ENCODE results near the gene AFF3.
A peak's percentile ranks its signal among the peaks of the same experiment; 100 is the strongest.

The AFF3 gene

DNA sequence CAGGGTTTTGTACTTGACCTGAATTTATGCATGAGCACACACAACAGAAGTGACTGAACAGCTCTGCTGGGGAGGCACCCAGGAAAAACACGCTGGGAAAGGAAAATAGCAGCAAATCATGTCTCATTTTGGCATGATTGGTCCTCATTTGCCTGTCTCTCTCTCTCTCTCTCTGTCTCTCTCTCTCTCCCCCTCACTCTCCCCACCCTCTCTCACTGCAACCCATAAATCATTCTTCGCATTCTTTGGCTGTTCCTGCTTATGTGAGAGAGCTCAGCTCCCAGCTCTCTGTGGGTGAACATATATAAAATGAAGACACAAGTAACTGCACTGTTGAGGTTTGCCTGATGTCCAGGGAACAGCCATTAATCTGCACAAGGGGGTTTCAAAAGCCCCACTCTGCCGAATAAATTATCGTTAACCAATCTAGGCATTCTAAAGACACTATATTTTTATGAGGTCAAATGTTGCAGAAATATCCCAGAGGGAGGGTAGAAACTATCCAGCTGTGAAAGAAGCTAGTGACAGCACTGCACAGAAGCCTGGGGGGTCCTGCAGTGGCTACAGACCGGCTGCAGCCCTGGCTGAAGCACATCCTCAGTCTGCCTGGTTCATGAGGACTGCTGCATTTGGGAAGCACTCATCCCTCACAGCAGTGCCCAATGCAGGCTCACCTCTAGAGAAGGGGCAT is 260.3 kb downstream of the AFF3 start:
- Histone ChIP-seq H3K27ac (ENCODE audit: insufficient read depth, low read depth, low read length, poor library complexity, severe bottlenecking) (peak overlapping the region; percentile 60), H3K9me3 (ENCODE audit: control insufficient read depth, low read length) (no peaks in the 10 kb centered on the region), H3K4me3 (ENCODE audit: insufficient read depth, low read depth, low read length) (no peak overlapping the region), H3K36me3 (ENCODE audit: control insufficient read depth, insufficient read depth, low read length) (no peaks in the 10 kb centered on the region), H3K4me1 (ENCODE audit: control insufficient read depth, insufficient read depth, low read length) (peaks cover 11% of the 10 kb centered on the region), H3K27me3 (ENCODE audit: control insufficient read depth, insufficient read depth, low read length, poor library complexity, severe bottlenecking) (no peaks in the 10 kb centered on the region)
- 53 to 72% methylated on average over 4 to 5 of the region's 5 CpGs for WGBS, 2 experiments

DNA sequence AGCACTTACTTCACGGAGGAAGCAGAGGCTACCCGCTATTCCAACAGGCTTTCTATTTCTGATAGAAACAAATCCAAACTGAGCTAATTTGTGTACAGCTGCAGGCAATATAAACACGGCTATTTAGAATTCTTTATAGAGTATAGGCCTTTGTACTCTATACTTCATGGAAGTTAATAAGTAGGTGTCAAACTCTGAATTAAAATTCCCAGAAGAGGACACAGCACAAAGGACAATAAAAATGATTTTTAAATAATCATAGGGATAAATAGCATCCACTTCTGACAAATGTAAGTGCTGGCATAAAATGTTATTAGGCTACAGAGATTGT is 261.5 kb downstream of the AFF3 start:
- Histone ChIP-seq H3K27ac (ENCODE audit: insufficient read depth, low read depth, low read length, poor library complexity, severe bottlenecking) (no peak overlapping the region), H3K36me3 (ENCODE audit: control insufficient read depth, insufficient read depth, low read length) (no peaks in the 10 kb centered on the region), H3K4me1 (ENCODE audit: control insufficient read depth, insufficient read depth, low read length) (peaks cover 11% of the 10 kb centered on the region), H3K9me3 (ENCODE audit: control insufficient read depth, low read length) (no peaks in the 10 kb centered on the region), H3K4me3 (ENCODE audit: insufficient read depth, low read depth, low read length) (no peak overlapping the region), H3K27me3 (ENCODE audit: control insufficient read depth, insufficient read depth, low read length, poor library complexity, severe bottlenecking) (no peaks in the 10 kb centered on the region)
- 91 to 93% methylated on average over 2 to 3 of the region's 3 CpGs for WGBS, 2 experiments

DNA sequence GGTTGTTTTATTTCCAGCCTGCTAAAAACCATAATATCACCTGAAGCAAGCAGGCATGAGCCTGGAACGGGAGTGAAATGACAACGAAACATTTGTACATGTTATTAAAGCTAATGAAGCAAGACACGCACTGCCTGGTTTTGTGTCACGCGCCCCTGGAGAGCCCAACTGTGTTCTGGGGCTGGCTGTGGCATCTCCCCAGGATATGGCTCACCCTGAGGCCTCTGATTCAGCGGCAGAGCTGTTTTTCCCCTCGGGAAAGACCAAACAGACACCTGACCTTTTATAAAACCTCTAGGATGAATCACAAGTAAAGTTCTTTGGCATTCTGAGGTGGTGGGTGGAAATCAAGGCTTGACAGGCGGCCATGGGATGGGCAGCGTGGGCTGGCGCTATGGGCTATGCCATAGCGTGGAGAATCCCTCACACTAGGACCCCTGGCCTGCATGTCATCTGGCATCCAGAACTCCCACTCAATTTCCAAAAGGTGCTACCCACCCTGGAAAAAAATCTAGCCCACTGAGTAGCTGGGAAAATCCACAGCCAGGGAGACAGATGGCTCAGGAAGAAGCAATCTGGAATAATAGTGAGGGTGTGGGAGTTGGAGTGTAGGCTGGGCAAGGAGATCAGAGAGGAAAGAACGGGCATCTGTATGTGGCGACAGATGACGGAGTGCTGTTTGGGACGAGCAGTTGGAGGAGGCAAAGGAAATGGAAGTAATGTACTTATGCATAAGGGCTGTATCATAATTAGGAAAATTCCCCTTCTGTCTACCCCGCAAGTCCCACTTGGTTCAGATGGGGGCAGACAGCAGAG is 262.0 kb downstream of the AFF3 start:
- Histone ChIP-seq H3K9me3 (ENCODE audit: control insufficient read depth, low read length) (no peaks in the 10 kb centered on the region), H3K4me1 (ENCODE audit: control insufficient read depth, insufficient read depth, low read length) (peaks cover 14% of the 10 kb centered on the region), H3K27ac (ENCODE audit: insufficient read depth, low read depth, low read length, poor library complexity, severe bottlenecking) (no peak overlapping the region), H3K27me3 (ENCODE audit: control insufficient read depth, insufficient read depth, low read length, poor library complexity, severe bottlenecking) (no peaks in the 10 kb centered on the region), H3K36me3 (ENCODE audit: control insufficient read depth, insufficient read depth, low read length) (no peaks in the 10 kb centered on the region), H3K4me3 (ENCODE audit: insufficient read depth, low read depth, low read length) (no peak overlapping the region)
- 90 to 92% methylated on average over 16 of the region's 16 CpGs for WGBS, 2 experiments

DNA sequence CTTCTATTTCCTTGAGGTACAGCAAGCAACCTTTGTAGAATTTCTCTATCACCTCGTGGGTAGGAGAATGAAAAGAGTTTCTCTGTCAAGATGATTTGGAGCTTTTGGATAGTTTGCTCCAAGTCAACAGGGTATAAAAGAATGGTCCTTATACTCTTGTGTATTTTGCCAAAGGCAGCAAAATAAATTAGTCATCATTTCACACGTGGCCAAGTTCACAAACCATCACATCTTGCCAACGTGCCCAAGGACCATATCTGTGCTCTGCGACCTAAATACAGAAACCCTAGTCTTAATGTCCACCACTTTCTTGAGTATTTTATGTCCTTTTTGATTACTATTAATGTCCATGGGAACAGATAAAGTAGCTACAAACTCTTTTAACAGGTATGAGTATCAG is 262.9 kb downstream of the AFF3 start:
- Histone ChIP-seq H3K27ac (ENCODE audit: insufficient read depth, low read depth, low read length, poor library complexity, severe bottlenecking) (no peak overlapping the region), H3K36me3 (ENCODE audit: control insufficient read depth, insufficient read depth, low read length) (no peaks in the 10 kb centered on the region), H3K27me3 (ENCODE audit: control insufficient read depth, insufficient read depth, low read length, poor library complexity, severe bottlenecking) (no peaks in the 10 kb centered on the region), H3K4me3 (ENCODE audit: insufficient read depth, low read depth, low read length) (no peak overlapping the region), H3K9me3 (ENCODE audit: control insufficient read depth, low read length) (no peaks in the 10 kb centered on the region), H3K4me1 (ENCODE audit: control insufficient read depth, insufficient read depth, low read length) (peaks cover 15% of the 10 kb centered on the region)
- 74 to 75% methylated on average over 4 of the region's 4 CpGs for WGBS, 2 experiments

DNA sequence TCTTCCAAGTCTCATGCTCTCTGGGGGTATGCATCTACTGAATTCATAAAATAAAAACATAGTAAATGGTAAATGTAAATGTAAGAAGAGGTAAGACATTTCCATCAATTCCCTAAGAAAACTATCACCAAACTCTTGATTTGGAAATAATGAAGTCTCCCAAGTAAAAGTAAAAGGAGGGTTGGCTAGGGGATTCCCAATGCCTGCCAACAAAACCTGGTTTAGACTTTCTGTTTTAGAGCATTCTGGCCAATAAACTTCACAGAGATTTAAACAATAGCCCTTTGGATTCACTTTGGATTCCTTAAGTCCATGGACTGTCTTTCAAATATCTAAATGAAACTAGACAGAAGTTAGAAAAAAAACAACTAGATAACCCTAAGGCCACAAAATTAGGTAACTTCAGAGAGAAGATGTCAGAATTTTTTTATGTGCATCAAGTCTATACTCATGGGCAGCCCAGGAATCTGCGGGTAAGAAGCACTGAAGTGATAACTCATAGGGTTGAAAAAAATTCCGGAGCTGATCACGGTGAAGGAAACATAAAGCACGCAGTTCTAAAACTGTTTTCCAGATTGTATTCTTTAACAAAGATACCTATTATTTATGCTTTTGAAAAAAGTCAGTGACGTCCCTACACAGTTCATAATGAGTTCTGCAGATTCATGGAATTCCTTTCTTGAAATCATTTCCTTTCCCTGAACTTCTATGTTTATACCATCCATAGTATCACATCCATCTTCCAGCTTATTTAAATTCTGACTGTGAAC is 263.6 kb downstream of the AFF3 start:
- no peaks in the 10 kb centered on the region for H3K9me3 ChIP-seq (ENCODE audit: control insufficient read depth, low read length)
- H3K4me1 ChIP-seq (ENCODE audit: control insufficient read depth, insufficient read depth, low read length): peaks cover 15% of the 10 kb centered on the region
- no peak overlapping the region for H3K4me3 ChIP-seq (ENCODE audit: insufficient read depth, low read depth, low read length)
- no peak overlapping the region for H3K27ac ChIP-seq (ENCODE audit: insufficient read depth, low read depth, low read length, poor library complexity, severe bottlenecking)
- 88 to 93% methylated on average over 5 of the region's 5 CpGs for WGBS, 2 experiments
- no peaks in the 10 kb centered on the region for H3K36me3 ChIP-seq (ENCODE audit: control insufficient read depth, insufficient read depth, low read length)
- H3K27me3 ChIP-seq (ENCODE audit: control insufficient read depth, insufficient read depth, low read length, poor library complexity, severe bottlenecking): no peaks in the 10 kb centered on the region

DNA sequence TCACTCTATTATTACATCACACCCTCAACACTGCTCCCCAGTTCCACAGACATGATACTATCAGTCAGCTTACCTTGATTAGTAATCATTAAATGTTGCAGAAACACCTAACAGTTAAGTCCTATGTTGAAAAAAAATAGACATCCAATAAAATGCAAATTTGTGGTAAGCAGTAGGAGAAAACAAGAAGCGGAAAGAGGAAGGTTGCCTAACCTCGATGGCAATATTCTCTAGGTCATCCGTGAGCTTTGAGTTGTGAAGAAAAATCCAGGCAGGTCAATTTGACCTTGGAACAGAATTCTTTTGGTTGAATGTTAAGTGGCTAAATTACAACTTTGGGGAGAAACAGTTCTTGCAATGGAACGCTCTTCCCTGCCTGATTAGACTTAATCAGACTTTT is 264.4 kb downstream of the AFF3 start:
- WGBS, 2 experiments: 93 to 95% methylated on average over 4 of the region's 4 CpGs
- Histone ChIP-seq H3K27ac (ENCODE audit: insufficient read depth, low read depth, low read length, poor library complexity, severe bottlenecking) (no peak overlapping the region), H3K27me3 (ENCODE audit: control insufficient read depth, insufficient read depth, low read length, poor library complexity, severe bottlenecking) (no peaks in the 10 kb centered on the region), H3K36me3 (ENCODE audit: control insufficient read depth, insufficient read depth, low read length) (no peaks in the 10 kb centered on the region), H3K4me3 (ENCODE audit: insufficient read depth, low read depth, low read length) (no peak overlapping the region), H3K9me3 (ENCODE audit: control insufficient read depth, low read length) (no peaks in the 10 kb centered on the region), H3K4me1 (ENCODE audit: control insufficient read depth, insufficient read depth, low read length) (peaks cover 15% of the 10 kb centered on the region)

DNA sequence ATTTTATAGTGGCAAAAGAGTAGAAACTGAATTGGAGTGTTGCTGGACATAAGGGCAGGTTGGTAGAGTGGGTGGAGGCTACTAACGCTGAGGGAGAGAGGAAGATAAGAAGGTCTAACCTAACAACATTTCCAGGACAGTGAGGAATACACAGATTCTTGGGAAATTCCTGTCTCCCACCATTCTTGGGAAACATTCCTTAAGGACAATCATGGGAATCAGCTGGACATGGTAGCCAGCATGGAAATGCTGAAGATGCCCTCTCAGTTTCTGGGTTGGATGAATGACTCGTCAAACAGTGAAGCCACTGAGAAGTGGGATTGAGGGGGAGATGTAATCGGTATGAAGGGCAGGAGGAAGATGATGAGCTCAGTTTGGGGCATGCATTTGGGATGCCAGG is 265.4 kb downstream of the AFF3 start:
- H3K4me1 ChIP-seq (ENCODE audit: control insufficient read depth, insufficient read depth, low read length): peaks cover 10% of the 10 kb centered on the region
- H3K36me3 ChIP-seq (ENCODE audit: control insufficient read depth, insufficient read depth, low read length): no peaks in the 10 kb centered on the region
- WGBS, 2 experiments: 87 to 97% methylated on average over 3 of the region's 3 CpGs
- no peak overlapping the region for H3K27ac ChIP-seq (ENCODE audit: insufficient read depth, low read depth, low read length, poor library complexity, severe bottlenecking)
- H3K9me3 ChIP-seq (ENCODE audit: control insufficient read depth, low read length): no peaks in the 10 kb centered on the region
- no peaks in the 10 kb centered on the region for H3K27me3 ChIP-seq (ENCODE audit: control insufficient read depth, insufficient read depth, low read length, poor library complexity, severe bottlenecking)
- no peak overlapping the region for H3K4me3 ChIP-seq (ENCODE audit: insufficient read depth, low read depth, low read length)

DNA sequence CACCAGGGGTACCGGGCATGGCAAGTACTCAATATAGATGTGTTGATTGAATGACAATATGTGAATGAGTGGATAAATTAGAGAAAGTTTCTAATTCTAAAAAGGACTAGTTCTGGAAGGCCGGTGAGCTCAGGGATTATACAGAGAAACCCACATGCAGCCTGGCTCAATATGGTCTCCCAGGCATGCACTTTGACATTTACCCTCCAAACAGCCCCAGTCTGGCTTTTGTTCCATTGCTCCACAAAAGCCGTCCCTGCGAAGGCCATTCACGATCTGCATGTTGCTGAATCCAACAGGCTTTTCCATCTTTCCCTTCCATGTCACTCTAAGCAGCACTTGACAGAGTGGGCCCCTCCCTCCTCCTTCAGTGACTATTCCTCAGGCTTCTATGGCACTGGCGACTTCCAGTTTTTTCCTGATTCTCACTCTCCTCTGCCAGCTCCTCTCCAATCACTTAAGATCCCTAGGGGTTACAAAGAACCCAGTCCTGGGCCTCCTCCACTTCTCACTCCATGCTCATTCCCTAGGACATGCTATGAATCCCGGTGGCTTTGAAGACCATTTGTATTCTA is 266.7 kb downstream of the AFF3 start:
- Histone ChIP-seq H3K4me1 (ENCODE audit: control insufficient read depth, insufficient read depth, low read length) (peaks cover 4% of the 10 kb centered on the region), H3K9me3 (ENCODE audit: control insufficient read depth, low read length) (no peaks in the 10 kb centered on the region), H3K4me3 (ENCODE audit: insufficient read depth, low read depth, low read length) (no peak overlapping the region), H3K36me3 (ENCODE audit: control insufficient read depth, insufficient read depth, low read length) (no peaks in the 10 kb centered on the region), H3K27me3 (ENCODE audit: control insufficient read depth, insufficient read depth, low read length, poor library complexity, severe bottlenecking) (no peaks in the 10 kb centered on the region), H3K27ac (ENCODE audit: insufficient read depth, low read depth, low read length, poor library complexity, severe bottlenecking) (no peak overlapping the region)
- 77 to 86% methylated on average over 7 of the region's 7 CpGs for WGBS, 2 experiments

DNA sequence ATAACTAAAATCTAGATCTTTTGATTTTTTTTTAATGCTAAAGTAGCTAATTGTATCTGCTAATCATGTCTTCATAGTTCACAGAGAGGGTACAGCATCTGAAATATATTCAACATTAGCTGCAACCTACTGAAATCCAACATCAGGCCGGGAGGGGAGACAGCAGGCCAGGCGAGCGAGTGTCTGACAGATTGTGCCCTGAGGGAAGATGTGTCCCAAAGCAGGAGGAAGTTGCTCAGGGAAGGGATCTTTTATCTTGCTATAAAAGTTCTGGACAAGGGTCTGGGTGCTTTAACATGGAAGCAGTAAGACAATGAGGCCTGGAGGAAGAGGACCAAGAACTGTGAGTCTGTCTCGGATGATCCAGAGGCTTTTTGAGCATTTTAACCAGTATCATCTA is 274.1 kb downstream of the AFF3 start:
- 79 to 83% methylated on average over 4 of the region's 4 CpGs for WGBS, 2 experiments
- H3K4me3 ChIP-seq (ENCODE audit: insufficient read depth, low read depth, low read length): no peak overlapping the region
- H3K27ac ChIP-seq (ENCODE audit: insufficient read depth, low read depth, low read length, poor library complexity, severe bottlenecking): peak overlapping the region; percentile 20
- H3K4me1 ChIP-seq (ENCODE audit: control insufficient read depth, insufficient read depth, low read length): peaks cover 5% of the 10 kb centered on the region
- H3K36me3 ChIP-seq (ENCODE audit: control insufficient read depth, insufficient read depth, low read length): no peaks in the 10 kb centered on the region
- H3K9me3 ChIP-seq (ENCODE audit: control insufficient read depth, low read length): no peaks in the 10 kb centered on the region
- H3K27me3 ChIP-seq (ENCODE audit: control insufficient read depth, insufficient read depth, low read length, poor library complexity, severe bottlenecking): no peaks in the 10 kb centered on the region

DNA sequence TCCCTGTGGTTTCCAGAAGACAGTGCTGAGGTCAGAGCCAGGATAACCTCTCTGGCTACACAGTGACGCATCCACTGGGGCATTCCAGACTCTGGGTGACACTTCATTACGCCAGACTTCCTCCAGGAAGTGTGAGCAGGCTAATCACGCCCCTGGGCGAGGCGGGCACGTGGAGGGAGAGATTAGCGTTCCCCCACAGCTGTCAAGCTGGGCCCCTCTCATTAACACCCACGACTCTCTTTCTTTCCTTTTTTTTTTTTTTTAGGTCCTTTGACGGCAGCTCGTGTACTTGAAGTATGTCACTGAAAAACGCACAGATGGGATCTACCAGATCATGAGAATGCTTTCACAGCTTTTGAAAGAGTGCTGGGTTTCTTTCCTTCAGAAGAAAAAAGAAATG is 274.6 kb downstream of the AFF3 start:
- no peaks in the 10 kb centered on the region for H3K27me3 ChIP-seq (ENCODE audit: control insufficient read depth, insufficient read depth, low read length, poor library complexity, severe bottlenecking)
- peaks cover 5% of the 10 kb centered on the region for H3K4me1 ChIP-seq (ENCODE audit: control insufficient read depth, insufficient read depth, low read length)
- H3K9me3 ChIP-seq (ENCODE audit: control insufficient read depth, low read length): no peaks in the 10 kb centered on the region
- H3K4me3 ChIP-seq (ENCODE audit: insufficient read depth, low read depth, low read length): no peak overlapping the region
- no peak overlapping the region for H3K27ac ChIP-seq (ENCODE audit: insufficient read depth, low read depth, low read length, poor library complexity, severe bottlenecking)
- 75 to 77% methylated on average over 10 to 11 of the region's 11 CpGs for WGBS, 2 experiments
- no peaks in the 10 kb centered on the region for H3K36me3 ChIP-seq (ENCODE audit: control insufficient read depth, insufficient read depth, low read length)
